ENCODE data around the gene NKX6-2.
"Not testable (repeated sequence)": the region's sequence is repeated elsewhere in the genome, so short reads cannot be mapped to it uniquely, and the experiment has no call there.

The NKX6-2 gene

DNA sequence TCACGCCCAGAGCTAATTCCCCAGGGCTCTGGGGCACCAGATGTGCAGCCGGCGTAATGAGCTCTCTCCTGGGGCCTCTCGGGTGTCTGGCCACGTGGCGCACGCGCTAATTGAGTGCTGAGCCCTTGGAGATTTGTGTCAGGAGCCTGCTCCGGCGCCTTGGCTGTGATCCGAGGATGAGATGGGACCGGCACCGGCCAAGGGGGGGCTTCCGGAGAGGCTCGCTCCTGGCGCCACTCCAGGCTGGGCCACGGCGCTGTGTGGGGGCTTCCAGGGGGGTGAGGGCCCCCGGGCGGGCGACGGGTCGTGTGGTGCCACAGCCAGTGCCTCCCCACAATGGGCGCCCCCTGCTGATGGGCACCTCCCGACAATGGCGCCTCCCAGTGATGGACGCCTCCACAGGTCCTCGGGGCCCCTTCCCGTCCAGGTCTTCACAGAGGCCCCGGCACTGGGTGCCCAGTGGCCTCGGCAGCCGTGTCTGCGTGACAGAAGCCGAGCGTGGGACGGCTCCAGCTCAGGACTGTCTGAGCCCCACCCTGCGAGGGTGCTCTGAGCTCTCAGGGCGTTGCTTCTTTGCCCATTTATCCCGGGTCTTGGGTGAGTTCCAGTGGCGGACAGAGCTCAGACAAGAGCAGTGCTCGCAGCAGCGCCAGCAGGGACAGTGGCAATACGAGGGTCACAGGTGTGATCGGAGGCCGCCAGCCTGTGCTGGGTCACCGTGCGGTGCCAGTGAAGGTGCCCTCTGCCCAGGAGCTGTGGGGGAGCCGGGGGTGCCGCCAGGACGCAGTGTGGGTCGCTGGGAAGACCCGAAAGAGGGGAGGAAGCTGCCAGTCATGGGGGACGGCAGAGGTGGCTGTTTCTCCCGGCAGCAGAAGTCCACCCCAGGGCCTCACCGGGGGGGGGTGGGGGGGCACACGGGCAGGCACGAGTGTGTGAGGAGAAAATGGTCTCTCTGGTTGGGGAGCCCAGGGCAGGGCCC, 8.2 kb upstream of the NKX6-2 start:
- DNase-seq, result peak; percentile 76

DNA sequence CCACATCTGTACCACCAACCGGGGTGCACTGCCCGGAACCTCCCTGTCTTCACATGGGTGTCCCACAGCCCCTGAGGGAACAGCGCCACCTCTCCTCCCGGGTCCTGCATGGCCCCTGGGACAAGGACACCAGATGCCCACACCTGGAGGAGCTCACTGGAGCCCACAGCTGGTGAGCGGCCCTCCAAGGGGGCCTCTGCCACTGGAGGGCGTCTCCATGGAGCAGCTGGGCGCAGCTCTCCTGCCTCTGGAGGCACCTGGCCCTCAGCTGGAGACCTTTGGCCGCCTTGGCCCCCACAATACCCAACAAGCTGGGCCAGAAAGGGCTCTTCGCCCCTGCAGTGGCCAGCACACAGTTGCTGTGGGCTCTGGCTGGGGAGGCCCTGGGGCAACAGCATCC, 7.3 kb upstream of the NKX6-2 start:
- no peak for DNase-seq

DNA sequence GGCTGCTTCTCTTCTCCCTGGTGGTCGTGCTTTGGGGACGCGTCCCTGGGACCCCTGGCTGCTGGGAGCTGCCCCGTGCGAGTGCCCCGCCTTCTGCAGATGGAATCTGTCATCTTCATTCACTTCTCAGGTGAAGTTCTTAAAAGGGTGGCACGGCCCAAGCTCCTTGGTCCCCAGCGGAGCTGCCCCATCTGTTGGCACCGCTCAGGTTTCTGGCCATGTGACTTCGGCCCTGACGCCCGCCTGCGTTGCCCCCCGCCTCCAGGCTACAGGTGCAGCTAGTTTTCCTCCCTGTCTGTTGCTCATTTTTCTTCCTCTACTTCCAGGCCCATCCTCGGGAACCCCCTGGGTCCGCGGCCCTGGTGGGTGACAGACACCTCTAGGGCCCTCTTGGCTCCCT, 6.8 kb upstream of the NKX6-2 start:
- DNase-seq, result no peak

DNA sequence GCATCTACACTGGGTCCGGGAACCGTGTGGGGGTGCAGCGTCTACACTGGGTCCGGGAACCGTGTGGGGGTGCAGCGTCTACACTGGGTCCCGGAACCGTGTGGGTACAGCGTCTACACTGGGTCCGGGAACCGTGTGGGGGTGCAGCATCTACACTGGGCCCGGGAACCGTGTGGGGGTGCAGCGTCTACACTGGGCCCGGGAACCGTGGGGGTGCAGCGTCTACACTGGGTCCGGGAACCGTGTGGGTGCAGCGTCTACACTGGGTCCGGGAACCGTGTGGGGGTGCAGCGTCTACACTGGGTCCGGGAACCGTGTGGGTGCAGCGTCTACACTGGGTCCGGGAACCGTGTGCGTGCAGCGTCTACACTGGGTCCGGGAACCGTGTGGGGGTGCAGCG, 6.2 kb upstream of the NKX6-2 start:
- not testable (repeated sequence) for DNase-seq

DNA sequence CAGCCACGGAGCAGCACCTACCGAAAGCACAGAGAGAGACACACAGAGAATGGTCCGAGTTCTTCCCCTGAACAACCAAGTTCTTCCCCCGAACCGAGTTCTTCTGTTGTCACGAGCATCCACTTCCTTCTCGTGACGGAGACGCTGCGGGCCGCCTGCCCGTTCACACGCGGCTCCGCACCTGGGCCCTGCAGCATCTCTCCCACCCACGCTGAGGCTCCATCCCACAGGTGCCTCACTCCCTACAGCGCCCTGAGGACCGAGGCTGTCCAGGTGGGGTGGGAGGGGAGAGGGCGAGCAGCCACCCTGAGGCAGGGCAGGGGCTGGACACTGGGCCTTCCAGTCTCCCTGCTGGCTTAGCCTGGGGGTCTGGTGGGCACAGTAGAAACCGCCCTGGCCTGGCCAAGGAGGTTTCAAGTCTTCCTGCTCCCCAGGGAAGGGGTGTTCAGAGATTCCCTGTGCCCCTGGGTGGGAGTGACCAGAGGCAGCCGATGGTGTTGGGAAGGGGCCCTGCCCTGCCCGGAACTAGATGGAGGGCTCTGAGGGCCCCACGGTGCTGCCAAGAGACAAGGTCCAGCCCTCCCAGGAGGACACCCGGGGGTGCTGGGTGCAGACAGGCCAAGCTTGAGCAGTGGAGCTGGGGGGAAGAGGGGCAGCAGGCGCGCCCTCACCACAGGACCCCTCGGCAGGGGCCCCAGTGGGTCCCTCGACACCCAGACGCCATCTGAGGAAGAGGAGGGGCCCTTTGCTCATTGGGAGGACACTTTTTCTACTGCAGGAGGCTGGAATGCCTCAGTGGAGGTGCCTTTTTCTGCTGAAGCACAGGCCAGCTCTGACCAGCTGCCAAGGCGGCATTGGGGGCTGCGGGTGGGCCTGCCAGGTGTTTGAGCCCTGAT, 5.2 kb upstream of the NKX6-2 start:
- DNase-seq, result no peak

DNA sequence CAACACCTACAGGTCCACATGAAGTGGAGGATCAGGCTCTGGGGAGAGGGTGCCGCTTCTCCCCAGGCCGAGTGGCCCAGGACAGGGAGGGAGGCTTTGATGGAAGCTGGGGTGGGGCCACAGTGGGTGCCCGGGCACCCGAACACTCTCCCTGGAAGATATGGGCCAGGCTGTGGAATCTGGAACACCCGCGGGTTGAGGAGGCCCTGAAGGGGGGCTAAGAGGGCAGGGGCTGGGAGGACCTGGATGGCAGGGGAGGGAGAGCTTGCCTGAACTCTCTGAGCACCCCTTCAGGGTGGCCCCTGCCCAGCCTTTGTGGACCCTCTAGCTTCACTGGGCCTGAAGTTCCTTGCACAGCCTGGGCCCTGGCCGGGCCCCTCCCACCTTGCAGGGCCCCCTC, 4.5 kb upstream of the NKX6-2 start:
- DNase-seq, result peak; percentile 19

DNA sequence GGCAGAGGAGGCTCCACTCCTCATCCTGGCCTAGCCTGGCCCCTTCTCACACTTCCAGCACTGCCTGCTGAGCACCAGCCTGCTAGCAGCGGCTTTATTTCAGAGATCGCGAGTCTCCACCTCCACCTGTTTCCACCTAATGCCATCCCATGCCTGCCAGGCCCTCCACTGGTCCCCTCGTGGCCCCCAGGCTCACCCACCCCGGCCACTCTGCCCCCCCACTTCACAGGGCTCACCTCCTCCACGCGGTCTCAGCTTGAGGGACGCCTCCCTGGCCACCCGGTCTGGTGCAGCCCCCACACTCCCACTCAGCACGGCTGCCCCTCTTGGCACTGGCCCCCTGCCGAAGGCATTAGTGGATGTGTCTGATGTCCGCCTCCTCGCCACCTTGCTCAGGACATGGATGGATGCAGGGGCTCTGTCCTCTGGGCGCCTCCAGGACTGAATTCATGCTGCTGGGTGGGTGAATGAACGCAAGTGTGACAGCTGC, 3.8 kb upstream of the NKX6-2 start:
- DNase-seq, result peak; percentile 17

DNA sequence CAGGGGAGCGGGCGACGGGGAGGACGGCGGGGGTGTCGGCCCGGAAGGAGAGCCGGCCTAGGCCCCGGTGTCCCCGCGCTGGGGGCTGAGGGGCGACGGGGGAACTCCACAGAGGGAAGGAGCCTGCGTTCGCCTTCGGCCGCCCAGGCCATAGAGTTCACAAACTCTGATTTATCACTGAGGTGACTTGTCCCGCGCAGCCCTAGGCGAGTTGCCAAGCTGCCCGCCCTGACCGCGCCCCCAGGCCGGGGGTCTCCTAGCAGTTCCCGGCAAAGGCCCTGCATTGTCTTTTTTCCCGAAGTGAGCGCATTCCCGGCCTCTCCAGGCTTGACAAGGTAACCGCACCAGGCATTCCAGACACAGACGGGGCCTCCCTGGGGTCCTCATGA, 2.9 kb upstream of the NKX6-2 start:
- DNase-seq, result peak; percentile 45

DNA sequence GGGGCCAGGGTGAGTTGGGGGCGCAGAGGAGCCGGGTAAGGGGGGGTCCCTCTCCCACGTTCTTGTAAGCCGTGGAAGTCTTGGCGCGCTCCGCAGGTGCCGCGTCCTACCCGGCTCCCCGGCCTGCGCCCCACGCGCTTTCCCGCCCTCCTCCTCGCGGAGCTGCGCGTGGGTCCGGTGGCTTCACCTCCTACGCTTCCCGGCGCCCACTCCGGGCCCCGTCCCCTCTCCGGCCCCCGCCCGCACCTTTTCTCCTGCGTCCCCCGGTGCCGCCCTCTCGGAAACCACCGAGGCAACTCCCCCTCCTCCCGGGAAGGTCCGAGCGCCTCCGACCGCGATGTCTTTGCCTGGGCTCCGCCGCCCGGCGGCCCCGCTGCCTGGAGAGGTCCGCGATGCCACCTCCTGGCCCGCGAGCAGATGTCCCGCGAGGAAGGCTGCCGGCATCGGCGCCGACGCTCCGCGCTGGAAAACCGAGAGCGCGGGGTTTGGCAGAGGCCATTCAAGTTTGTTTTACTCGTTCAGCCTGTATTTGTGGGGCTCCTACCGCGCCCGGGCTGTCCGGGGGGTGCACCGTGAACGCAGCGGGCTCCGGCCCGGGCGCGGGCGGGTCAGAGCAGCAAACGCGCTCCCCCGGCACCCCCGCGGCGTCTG, 2.4 kb upstream of the NKX6-2 start:
- DNase-seq, result peak; percentile 70

DNA sequence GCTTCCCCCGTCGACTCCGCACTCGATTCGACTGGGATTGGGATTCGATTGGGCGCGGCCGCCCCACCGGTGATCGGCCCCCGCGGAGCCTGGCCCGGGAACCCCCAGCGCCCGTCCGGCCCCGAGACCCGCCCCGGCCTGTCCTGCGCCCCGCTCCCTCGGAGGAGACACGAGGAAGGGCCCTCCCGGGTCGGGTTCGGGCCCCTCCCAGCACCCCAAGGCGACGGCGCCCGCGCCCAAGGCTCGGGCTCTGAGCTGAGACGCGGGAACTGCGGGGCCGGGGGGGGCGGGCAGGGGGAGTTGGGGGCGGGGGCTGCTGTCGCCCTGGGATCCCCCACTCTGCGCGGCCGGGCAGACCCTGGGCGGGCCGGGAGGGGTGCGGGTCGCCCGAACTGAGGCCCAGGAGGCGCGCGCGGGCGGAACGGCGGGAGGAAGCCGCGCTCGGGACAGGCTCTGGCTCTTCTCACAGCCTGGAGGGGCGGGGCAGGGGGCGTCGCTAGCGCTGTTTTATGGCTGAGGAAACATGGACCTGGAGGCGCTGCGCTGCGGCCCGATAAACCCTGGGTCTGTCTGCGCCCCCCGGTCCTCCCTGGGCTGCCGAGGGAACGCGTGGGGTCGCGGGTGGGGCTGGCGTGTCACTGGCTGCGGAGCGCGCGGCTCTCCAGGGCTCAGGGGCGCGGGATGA, 1.7 kb upstream of the NKX6-2 start:
- DNase-seq, result peak; percentile 67

DNA sequence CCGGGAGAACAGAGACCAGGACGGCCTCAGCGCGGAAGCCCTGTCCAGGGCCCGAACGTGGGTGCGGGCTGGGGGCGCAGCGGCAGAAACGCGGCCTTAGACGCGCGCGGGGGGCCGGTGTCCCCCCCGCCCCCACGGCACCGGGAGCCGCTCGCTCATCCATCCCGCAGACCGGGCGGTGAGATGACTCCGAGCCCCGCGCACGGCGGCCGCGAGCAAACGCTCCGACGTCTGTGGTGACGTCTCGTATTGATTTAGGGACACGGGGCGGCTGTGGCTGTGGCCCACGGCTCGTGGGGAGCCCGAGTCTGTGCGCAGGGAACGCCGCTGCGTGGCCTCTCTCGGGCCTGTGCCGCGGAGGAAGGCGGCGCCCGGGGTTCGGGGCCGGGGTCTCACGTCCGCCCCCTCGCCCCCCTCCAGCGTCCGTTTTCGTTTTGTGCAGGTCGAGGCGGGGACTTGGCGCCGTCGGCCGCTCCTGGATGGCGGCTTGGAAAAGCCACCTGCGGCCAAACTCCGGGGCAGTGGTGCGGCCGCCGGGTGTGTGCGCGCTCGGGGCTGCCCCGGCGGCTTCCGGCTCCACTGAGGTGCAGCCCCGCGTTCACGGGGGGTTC, 1.0 kb upstream of the NKX6-2 start:
- peak; percentile 61 for DNase-seq

DNA sequence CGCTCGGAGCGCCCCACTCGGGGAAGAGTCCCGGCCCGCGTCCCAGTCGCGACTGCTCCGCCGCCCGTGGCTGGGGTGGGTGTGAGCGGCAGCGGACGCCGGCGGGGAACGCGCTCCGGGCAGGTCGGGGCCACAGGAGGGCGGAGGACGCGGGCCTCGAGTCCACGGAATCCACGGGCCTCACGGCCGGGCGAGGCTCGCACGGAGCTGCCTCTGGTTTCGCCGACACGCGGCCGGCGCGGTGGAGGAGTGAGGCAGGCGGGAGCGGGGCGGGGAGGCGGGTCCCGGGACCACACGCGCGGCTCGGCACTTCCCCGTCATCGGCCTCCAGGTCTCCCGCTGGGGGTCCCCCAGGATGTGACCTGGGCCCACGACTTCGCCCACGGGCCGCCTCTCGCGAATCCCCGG, 533 bp upstream of the NKX6-2 start:
- peak; percentile 55 for DNase-seq

DNA sequence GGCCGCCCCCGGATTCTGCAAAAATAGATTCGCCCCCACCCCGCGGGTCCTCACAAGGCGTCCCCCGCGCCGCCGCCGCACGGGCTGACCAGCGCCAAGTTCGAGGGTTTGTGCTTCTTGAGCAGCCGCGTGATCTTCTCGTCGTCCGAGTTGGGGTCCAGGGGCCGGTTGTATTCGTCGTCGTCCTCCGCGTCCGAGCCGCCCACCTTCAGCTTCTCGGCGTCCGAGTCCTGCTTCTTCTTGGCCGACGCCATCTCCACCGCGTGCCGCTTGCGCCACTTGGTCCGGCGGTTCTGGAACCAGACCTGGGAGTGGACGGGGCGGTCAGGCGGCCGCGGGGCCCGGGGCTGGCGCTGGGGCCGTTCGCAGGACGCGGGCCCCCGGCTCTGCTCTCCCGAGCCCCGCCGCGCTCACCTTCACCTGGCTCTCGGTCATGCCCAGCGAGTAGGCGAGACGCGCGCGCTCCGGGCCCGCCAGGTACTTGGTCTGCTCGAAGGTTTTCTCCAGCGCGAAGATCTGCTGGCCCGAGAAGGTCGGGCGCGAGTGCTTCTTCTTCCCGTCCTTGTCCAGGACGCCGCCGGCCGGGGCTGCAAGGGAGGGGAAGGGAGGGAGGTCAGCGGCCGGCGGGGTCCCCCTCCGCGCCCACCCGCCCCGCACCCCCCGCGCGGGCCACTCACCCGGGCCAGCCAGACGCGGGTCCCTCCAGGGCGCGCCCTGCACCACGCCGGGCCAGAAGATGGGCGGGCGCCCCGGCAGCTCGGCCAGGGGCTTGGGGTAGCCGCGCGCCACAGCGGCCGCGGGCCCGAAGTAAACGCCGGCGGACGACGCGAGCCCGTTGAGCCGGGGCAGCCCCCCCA, 853 bp downstream of the NKX6-2 start:
- DNase-seq, result peak; percentile 64

DNA sequence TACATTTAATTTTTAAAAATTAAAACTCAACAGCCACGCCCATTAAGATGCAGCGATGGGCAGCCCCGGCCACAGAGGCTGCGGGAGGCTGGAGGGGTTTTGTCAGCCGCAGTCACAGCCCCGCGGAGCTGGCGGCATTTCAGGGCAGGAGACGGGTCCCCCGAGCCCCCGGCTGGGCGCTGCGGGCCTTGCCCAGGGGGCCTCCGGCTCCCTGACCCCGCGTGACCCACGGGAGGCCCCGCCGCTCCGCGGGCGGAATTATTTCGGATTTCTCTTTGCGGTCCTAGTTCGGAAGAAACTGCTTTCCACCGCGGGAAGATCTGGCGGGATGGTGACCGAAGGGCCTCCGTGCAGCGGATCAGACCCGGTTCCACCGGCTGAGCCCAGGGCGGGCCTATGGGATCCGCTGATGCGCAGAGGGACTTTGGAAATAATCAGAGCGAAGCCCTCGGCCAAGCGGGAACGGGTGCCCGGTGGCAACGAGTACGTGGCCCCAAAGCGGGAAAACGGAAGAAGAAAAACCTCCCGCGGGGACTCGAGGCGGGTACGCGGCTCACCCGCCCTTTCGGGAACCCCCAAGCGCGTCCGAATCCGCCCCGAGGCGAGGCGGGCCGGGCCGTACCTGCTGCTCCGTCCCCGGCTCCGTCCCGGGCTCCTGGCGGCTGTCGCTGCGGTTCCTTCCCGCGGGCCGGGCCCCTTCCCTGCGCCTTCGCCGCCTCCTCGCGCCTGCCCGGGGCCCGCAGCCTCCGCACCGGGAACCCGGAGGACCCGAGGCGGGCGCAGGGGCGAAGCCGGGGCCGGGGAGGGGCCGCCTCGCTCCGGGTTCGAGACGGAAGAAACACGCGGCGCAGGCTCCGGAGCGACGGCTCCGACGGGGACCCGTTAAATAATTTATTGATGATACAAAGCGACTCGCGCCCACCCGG, 1.7 kb downstream of the NKX6-2 start:
- DNase-seq, result peak; percentile 68

DNA sequence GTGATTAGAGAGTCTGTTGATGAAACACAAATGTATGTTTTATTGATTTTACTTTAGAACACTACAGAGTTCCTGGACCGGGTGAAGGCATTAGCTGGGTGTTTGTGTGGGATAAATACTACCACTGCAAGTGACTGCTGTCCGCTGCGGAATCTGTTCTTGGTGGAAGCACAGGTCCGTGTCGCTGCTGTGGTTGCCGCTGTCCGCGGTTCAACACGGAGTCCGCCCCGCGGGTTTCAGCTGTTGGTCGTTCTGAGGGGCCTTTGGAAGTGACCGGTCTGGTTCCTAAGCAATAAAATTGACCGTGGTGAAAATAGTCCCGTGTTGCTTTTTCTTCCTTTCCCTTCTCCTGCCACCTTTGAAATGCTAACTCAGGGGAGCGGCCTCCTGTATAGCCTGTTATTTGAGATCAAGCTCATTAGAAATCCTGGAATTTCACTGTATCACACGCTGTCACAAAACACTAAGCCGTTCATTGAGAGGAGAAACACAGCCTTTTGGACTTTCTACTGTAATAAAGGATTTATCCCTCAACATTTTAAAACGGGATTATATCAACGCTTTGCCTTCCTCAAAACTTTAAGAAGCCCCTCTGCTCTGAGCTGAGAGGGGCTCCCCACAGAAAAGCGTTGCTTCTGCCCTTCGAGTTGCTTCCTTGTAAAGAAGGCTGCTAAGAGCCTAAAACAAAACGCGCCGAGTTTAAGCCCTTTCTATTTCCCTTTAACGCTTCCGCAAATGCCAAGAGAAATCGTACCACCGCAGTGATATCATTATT, 2.6 kb downstream of the NKX6-2 start:
- DNase-seq, result peak; percentile 72

DNA sequence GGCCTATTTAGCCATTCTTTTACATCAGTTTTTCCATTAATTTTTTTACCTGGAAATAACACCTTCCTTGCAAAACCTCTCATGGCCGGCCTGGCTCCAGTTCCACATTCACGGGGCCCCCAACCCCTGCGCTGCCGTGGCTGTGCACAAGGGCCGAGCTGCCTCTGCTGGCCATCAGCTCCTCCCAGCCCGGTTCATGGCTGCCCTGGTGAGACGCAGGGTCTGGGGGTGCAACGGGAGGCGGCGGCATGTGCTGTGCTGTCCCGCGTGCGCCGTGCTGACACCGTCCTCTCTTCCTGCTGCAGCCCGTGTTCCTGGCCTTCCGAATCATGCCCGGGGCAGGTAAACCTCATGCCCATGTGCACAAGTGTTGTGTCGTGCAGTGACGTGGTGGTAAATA, 4.4 kb downstream of the NKX6-2 start:
- no peak for DNase-seq

DNA sequence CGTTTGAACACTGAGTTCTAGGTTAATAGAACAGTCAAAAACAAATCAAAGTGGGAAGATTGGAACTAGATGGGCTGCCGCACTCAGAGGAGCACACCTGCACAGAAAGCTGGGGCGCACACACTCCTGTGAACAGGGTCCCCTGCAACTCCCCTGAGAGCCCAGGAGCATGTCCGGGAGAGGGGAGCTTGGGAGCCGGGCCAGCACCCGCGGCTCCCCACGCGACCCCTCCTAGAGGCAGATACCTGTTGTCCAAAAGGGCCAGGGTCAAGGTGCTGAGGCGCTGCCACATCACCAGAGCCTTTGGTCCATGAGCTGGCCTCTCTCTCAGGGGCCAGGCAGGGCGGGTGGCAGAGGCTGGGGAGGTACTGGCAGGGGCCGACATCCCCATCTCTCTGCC, 5.6 kb downstream of the NKX6-2 start:
- DNase-seq, result no peak

DNA sequence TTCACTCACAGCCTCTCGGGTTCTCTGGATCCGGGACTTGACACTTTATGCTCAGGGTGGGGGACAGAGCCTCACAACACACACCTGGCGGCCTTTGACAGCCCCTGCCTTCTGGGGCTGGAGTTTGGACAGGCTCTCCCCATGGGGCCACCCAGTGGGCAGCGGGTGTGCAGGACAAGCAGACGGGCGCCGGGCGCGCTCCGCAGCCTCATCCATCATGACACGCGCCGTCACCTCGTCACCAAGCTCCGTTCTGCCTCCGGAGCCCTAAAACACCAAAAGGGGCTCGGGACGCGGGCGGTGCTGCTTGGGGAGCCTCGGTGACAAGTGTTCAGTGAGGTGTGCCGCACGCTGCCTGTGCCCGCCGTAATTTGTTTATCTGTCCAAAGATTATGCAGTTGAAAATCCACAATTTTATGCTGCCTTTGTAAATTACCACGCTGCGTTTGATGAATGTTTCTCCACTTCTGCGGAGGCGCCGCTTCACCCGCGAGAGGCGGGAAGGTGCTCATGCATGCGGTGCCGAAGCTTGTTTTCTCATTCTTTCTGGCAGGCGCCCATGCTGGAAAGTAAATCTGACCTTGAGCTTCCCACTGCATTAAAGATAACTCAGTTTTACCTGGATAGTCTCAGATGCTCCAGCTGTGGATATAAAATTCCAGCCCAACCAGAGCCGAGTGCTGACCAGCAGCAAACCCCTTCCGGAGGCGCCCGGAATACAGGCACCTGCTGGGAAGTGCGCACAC, 6.2 kb downstream of the NKX6-2 start:
- DNase-seq, result peak; percentile 12

Measured in eye (tissue), 1 donor.